Measurements from ENCODE around the gene LTBP1. TPM values are rescaled to one million over a fixed set of nuclear protein-coding genes. Genes with fewer than 3 reads are reported as not detected.
"Not testable (repeated sequence)": the region's sequence is repeated elsewhere in the genome, so short reads cannot be mapped to it uniquely, and the experiment has no call there.

The LTBP1 gene
- total and polyA plus RNA-seq, 4 donors = 107 to 573 (median 545) TPM

GRCh38 chr2:32965523-32966171, 18.9 kb downstream of the LTBP1 start:
- Histone ChIP-seq H3K27ac (ENCODE audit: low read depth in 1 of 2, low read length in 2 of 2) (no peak overlapping the region), H3K9me3 (ENCODE audit: control insufficient read depth, low read length) (no peaks in the 10 kb centered on the region), H3K4me1 (ENCODE audit: control insufficient read depth in 1 of 2, insufficient read depth in 2 of 2, low read length in 2 of 2) (no peaks in the 10 kb centered on the region), H3K27me3 (ENCODE audit: control insufficient read depth in 1 of 2, insufficient read depth in 2 of 2, low read length in 1 of 2) (no peaks in the 10 kb centered on the region), H3K4me3 (ENCODE audit: low read length in 2 of 2) (no peak overlapping the region), H3K36me3 (ENCODE audit: control insufficient read depth in 1 of 2, insufficient read depth in 2 of 2, low read length in 1 of 2) (no peaks in the 10 kb centered on the region)
- intact Hi-C loops (cut with DNase I) = no loop called here
- ATAC-seq (ENCODE audit: low FRiP score) = no peak
- no peak for DNase-seq
- 72 to 97% methylated on average over 2 of the region's 2 CpGs for WGBS, 2 donors

DNA sequence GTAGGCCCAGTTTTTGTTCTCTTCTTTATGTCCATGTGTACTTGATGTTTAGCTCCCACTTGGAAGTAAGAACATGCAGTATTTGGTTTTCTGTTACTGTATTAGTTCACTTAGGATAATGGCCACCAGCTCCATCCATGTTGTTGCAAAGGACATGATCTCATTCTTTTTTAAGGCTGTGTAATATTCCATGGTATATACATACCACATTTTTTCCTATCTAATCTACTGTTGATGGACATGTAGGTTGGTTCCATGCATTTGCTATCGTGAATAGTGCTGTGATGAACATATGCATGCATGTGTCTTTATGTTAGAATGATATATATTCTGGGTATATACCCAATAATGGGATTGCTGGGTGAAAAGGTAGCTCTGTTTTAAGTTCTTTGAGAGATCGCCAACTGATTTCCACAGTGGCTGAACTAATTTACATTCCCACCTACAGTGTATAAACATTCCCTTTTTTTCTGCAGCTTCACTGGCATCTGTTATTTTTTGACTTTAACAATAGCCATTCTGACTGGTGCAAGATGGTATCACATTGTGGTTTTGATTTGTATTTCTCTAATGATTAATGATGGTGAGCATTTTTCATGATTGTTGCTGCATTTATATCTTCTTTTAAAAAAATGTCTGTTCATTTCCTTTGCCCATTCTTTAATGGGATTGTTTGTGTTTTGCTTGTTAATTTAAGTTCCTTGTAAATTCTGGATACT, 22.9 kb downstream of the LTBP1 start:
- WGBS, 2 donors = 95 to 99% methylated on average over 2 of the region's 2 CpGs
- DNase-seq (no peak), ATAC-seq (ENCODE audit: low FRiP score) (no peak)
- intact Hi-C loops (cut with DNase I) = no loop called here
- no peaks in the 10 kb centered on the region for H3K4me1 ChIP-seq (ENCODE audit: control insufficient read depth in 1 of 2, insufficient read depth in 2 of 2, low read length in 2 of 2)
- no peak overlapping the region for H3K4me3 ChIP-seq (ENCODE audit: low read length in 2 of 2)
- H3K36me3 ChIP-seq (ENCODE audit: control insufficient read depth in 1 of 2, insufficient read depth in 2 of 2, low read length in 1 of 2) = no peaks in the 10 kb centered on the region
- H3K9me3 ChIP-seq (ENCODE audit: control insufficient read depth, low read length) = no peaks in the 10 kb centered on the region
- no peak overlapping the region for H3K27ac ChIP-seq (ENCODE audit: low read depth in 1 of 2, low read length in 2 of 2)
- no peaks in the 10 kb centered on the region for H3K27me3 ChIP-seq (ENCODE audit: control insufficient read depth in 1 of 2, insufficient read depth in 2 of 2, low read length in 1 of 2)

- H3K4me3 ChIP-seq (ENCODE audit: low read length in 2 of 2); H3K27ac ChIP-seq (ENCODE audit: low read depth in 1 of 2, low read length in 2 of 2); intact Hi-C loops (cut with DNase I); H3K4me1 ChIP-seq (ENCODE audit: control insufficient read depth in 1 of 2, insufficient read depth in 2 of 2, low read length in 2 of 2); H3K36me3 ChIP-seq (ENCODE audit: control insufficient read depth in 1 of 2, insufficient read depth in 2 of 2, low read length in 1 of 2); H3K9me3 ChIP-seq (ENCODE audit: control insufficient read depth, low read length); ATAC-seq (ENCODE audit: low FRiP score); H3K27me3 ChIP-seq (ENCODE audit: control insufficient read depth in 1 of 2, insufficient read depth in 2 of 2, low read length in 1 of 2); DNase-seq: not testable (repeated sequence)
- WGBS, 2 donors = 94 to 99% methylated on average over 1 of the region's 1 CpG
These were observed 27.0 kb downstream of the LTBP1 start for GRCh38 chr2:32973772-32974171.

DNA sequence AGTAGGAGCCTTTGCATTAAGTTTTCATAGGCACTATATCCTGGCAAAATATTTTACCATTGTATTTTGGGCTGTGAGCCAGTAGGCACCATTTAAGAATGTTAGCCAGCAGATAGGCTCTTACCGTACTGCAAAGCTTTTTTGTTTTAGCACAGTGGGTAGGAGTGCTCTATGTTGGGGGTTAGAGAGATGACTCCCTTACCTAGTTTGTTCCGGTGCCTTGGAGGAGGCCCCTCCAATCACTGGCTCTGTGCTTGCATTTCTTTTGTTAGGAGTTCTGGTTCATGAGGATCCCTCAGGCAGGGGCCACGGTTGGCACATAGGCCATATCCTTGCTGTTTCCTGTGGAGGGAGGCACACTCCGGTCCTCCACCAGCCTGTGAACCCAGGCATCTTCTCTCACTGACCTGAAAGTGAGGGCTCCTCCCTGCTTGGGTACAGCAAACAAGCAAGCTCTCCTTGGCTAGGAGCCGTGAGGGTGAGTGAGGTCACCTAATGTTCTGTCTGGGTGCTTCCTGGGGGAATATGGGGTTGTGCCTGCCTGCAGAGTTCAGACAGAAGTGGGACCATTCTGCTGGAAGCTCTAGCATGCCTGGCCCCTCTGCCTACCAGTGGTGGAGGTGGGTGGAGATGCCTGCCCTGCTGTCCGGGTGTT, 29.8 kb downstream of the LTBP1 start:
- Histone ChIP-seq H3K36me3 (ENCODE audit: control insufficient read depth in 1 of 2, insufficient read depth in 2 of 2, low read length in 1 of 2) (no peaks in the 10 kb centered on the region), H3K4me3 (ENCODE audit: low read length in 2 of 2) (no peak overlapping the region), H3K4me1 (ENCODE audit: control insufficient read depth in 1 of 2, insufficient read depth in 2 of 2, low read length in 2 of 2) (no peaks in the 10 kb centered on the region), H3K27ac (ENCODE audit: low read depth in 1 of 2, low read length in 2 of 2) (no peak overlapping the region), H3K27me3 (ENCODE audit: control insufficient read depth in 1 of 2, insufficient read depth in 2 of 2, low read length in 1 of 2) (no peaks in the 10 kb centered on the region), H3K9me3 (ENCODE audit: control insufficient read depth, low read length) (no peaks in the 10 kb centered on the region)
- DNase-seq (no peak), ATAC-seq (ENCODE audit: low FRiP score) (peak; percentile 7)
- intact Hi-C loops (cut with DNase I) = no loop called here
- WGBS, 2 donors = 92 to 94% methylated on average over 6 of the region's 6 CpGs

GRCh38 chr2:32977228-32977758, 30.5 kb downstream of the LTBP1 start:
- DNase-seq (no peak), ATAC-seq (ENCODE audit: low FRiP score) (peak; percentile 41)
- H3K27ac ChIP-seq (ENCODE audit: low read depth in 1 of 2, low read length in 2 of 2) = no peak overlapping the region
- intact Hi-C loops (cut with DNase I) = no loop called here
- H3K36me3 ChIP-seq (ENCODE audit: control insufficient read depth in 1 of 2, insufficient read depth in 2 of 2, low read length in 1 of 2) = no peaks in the 10 kb centered on the region
- no peak overlapping the region for H3K4me3 ChIP-seq (ENCODE audit: low read length in 2 of 2)
- no peaks in the 10 kb centered on the region for H3K27me3 ChIP-seq (ENCODE audit: control insufficient read depth in 1 of 2, insufficient read depth in 2 of 2, low read length in 1 of 2)
- no peaks in the 10 kb centered on the region for H3K9me3 ChIP-seq (ENCODE audit: control insufficient read depth, low read length)
- 65 to 72% methylated on average over 6 of the region's 6 CpGs for WGBS, 2 donors
- H3K4me1 ChIP-seq (ENCODE audit: control insufficient read depth in 1 of 2, insufficient read depth in 2 of 2, low read length in 2 of 2) = no peaks in the 10 kb centered on the region

DNA sequence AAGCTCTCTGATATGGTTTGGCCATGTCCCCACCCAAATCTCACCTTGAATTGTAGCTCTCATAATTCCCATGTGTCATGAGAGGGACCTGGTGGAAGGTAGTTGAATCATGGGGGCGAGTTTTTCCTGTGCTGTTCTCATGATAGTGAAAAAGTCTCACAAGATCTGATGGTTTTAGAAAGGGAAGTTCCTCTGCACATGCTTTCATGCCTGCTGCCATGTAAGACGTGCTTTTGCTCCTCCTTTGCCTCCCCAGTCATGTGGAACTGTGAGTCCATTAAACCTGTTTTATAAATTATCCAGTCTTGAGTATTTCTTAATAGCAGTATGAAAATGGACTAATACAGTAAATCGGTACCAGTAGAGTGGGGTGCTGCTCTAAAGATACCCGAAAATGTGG, 34.9 kb downstream of the LTBP1 start:
- H3K36me3 ChIP-seq (ENCODE audit: control insufficient read depth in 1 of 2, insufficient read depth in 2 of 2, low read length in 1 of 2) = no peaks in the 10 kb centered on the region
- H3K4me3 ChIP-seq (ENCODE audit: low read length in 2 of 2) = no peak overlapping the region
- no peaks in the 10 kb centered on the region for H3K4me1 ChIP-seq (ENCODE audit: control insufficient read depth in 1 of 2, insufficient read depth in 2 of 2, low read length in 2 of 2)
- H3K27ac ChIP-seq (ENCODE audit: low read depth in 1 of 2, low read length in 2 of 2) = no peak overlapping the region
- 92 to 95% methylated on average over 4 of the region's 4 CpGs for WGBS, 2 donors
- ATAC-seq (ENCODE audit: low FRiP score) = no peak
- intact Hi-C loops (cut with DNase I) = no loop called here
- no peak for DNase-seq
- H3K27me3 ChIP-seq (ENCODE audit: control insufficient read depth in 1 of 2, insufficient read depth in 2 of 2, low read length in 1 of 2) = no peaks in the 10 kb centered on the region
- H3K9me3 ChIP-seq (ENCODE audit: control insufficient read depth, low read length) = no peaks in the 10 kb centered on the region

GRCh38 chr2:32983193-32983924, 36.6 kb downstream of the LTBP1 start:
- H3K27me3 ChIP-seq (ENCODE audit: control insufficient read depth in 1 of 2, insufficient read depth in 2 of 2, low read length in 1 of 2); ATAC-seq (ENCODE audit: low FRiP score); H3K4me1 ChIP-seq (ENCODE audit: control insufficient read depth in 1 of 2, insufficient read depth in 2 of 2, low read length in 2 of 2); H3K36me3 ChIP-seq (ENCODE audit: control insufficient read depth in 1 of 2, insufficient read depth in 2 of 2, low read length in 1 of 2); DNase-seq; H3K9me3 ChIP-seq (ENCODE audit: control insufficient read depth, low read length); intact Hi-C loops (cut with DNase I); H3K27ac ChIP-seq (ENCODE audit: low read depth in 1 of 2, low read length in 2 of 2); H3K4me3 ChIP-seq (ENCODE audit: low read length in 2 of 2): not testable (repeated sequence)
- WGBS, 2 donors = 86 to 98% methylated on average over 5 of the region's 5 CpGs

- Histone ChIP-seq H3K4me3 (ENCODE audit: low read length in 2 of 2) (no peak overlapping the region), H3K4me1 (ENCODE audit: control insufficient read depth in 1 of 2, insufficient read depth in 2 of 2, low read length in 2 of 2) (no peaks in the 10 kb centered on the region), H3K27ac (ENCODE audit: low read depth in 1 of 2, low read length in 2 of 2) (no peak overlapping the region), H3K36me3 (ENCODE audit: control insufficient read depth in 1 of 2, insufficient read depth in 2 of 2, low read length in 1 of 2) (no peaks in the 10 kb centered on the region), H3K9me3 (ENCODE audit: control insufficient read depth, low read length) (no peaks in the 10 kb centered on the region), H3K27me3 (ENCODE audit: control insufficient read depth in 1 of 2, insufficient read depth in 2 of 2, low read length in 1 of 2) (no peaks in the 10 kb centered on the region)
- intact Hi-C loops (cut with DNase I) = no loop called here
- no peak for DNase-seq
- ATAC-seq (ENCODE audit: low FRiP score) = no peak
- WGBS, 2 donors = 96 to 99% methylated on average over 4 of the region's 4 CpGs
These were observed 39.7 kb downstream of the LTBP1 start for GRCh38 chr2:32986480-32986879.

Data from aorta (tissue), 5 donors.